MCF 10A (cell line): ENCODE results near the gene DNAJC18. TPM values are rescaled to one million over a fixed set of nuclear protein-coding genes. Genes with fewer than 3 reads are reported as not detected.

Source experiments
- BruUV-seq: library from RNA; stranded (reverse); fragments of 400-500 nt; replicated peaks from 2 replicates; lab custom pipeline; 2021; lab: Mats Ljungman, UMichigan
- CTCF ChIA-PET: fragments of 300-600 bp; sonication (Branson Sonifier 250); formaldehyde crosslinking; extraction: SDS; loops from one replicate; lab custom pipeline; 2021; ENCODE audit warnings: antibody characterized with exemption, inconsistent platforms; lab: Yijun Ruan, JAX
- POLR2A ChIA-PET: fragments of 300-600, 350-650 bp; sonication (Branson Sonifier 250); formaldehyde crosslinking; extraction: SDS; loops from one replicate; lab custom pipeline; 2020; ENCODE audit warnings: antibody characterized with exemption, inconsistent platforms; lab: Yijun Ruan, JAX
- DNase-seq: peaks from one replicate; pipeline ENCODE4 v3.0.0-alpha.2; 2018; ENCODE audit not compliant: unreplicated experiment
- H3K27ac Mint-ChIP-seq: one replicate; pipeline ENCODE4 v1.8.0; 2022; ENCODE audit warnings: mild to moderate bottlenecking, low read depth, mixed read lengths; ENCODE audit not compliant: unreplicated experiment
- H3K27me3 Mint-ChIP-seq: one replicate; pipeline ENCODE4 v1.8.0; 2022; ENCODE audit warnings: mixed read lengths; ENCODE audit not compliant: insufficient read depth, unreplicated experiment
- H3K36me3 Mint-ChIP-seq: one replicate; pipeline ENCODE4 v1.8.0; 2022; ENCODE audit warnings: mild to moderate bottlenecking, moderate library complexity, mixed read lengths; ENCODE audit not compliant: insufficient read depth, unreplicated experiment
- H3K4me1 Mint-ChIP-seq: one replicate; pipeline ENCODE4 v1.8.0; 2022; ENCODE audit warnings: mixed read lengths; ENCODE audit not compliant: insufficient read depth, unreplicated experiment
- H3K4me3 Mint-ChIP-seq: one replicate; pipeline ENCODE4 v1.8.0; 2022; ENCODE audit warnings: mild to moderate bottlenecking, moderate library complexity, mixed read lengths; ENCODE audit not compliant: unreplicated experiment
- H3K9me3 Mint-ChIP-seq: one replicate; pipeline ENCODE4 v1.8.0; 2022; ENCODE audit warnings: mixed read lengths; ENCODE audit not compliant: unreplicated experiment
- intact Hi-C: fragments of 100-400 bp; cut with micrococcal nuclease; formaldehyde crosslinking; loops from 2 replicates; pipeline ENCODE4 v1.14.1; 2022
- total RNA-seq: library from RNA; stranded (reverse); gene quantifications from 2 replicates; pipeline ENCODE4 v1.2.3, GENCODE V29; 2022
- TF ChIP-seq, protein P1 (sequence below): fragments of 200-600 bp; IDR thresholded peaks from one replicate; pipeline ENCODE4 v1.8.0; 2022; ENCODE audit warnings: antibody characterized with exemption, mild to moderate bottlenecking; ENCODE audit not compliant: unreplicated experiment

The DNAJC18 gene
- total RNA-seq, 1 experiment from 2014 or later, result 15.1 TPM

DNA sequence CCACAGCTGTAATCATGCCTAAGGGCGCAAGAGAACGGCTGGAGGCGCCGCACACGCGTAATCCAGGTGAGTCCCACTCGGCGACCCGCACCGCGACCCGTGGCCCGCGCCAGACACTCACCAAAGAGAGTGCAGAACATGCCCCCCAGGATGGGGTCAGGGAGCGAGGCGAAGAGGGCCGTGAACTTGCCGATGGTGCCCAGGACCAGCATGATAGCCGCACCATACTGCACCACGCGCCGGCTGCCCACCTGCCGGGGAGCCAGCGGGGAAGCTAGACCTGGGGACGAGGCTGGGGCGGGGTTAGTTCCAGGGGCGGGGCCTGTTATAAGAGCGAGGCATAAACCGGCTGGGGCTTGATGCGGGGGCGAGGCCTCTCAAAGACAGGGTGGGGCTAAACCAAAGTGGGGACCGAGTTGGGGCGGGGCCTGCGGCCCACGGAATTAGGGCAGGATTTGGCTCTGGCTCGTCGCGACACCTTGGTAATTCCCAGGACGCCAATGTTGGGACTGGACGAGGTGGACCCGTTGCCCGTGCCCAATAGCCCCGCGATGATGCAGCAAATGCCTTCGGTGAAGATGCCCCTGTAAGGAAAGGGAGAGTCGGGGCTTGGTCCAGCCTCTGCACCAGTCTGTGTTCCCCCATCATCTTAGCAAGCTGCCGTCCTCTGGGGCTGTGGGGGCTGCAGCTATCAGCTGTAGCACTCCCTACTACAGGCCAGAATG lies 61.1 kb downstream of the DNAJC18 start:
- peaks cover 11% of the 10 kb centered on the region for H3K36me3 Mint-ChIP-seq
- H3K4me1 Mint-ChIP-seq, result peaks cover 12% of the 10 kb centered on the region
- ChIA-PET CTCF (interaction anchor here (0.9 kb wide), 1 partner anchor 20 kb away, joined by 3 read pairs; no protein-coding TSS in a partner anchor), POLR2A (interaction anchor here (0.6 to 0.9 kb wide), 2 partner anchors 9 to 37 kb away, joined by 3 read pairs; partner anchors contain the start of gene PAIP2)
- no TSS peak for BruUV-seq
- H3K27me3 Mint-ChIP-seq, result no peaks in the 10 kb centered on the region
- DNase-seq, result no peak
- no peak overlapping the region for H3K4me3 Mint-ChIP-seq
- no peaks in the 10 kb centered on the region for H3K9me3 Mint-ChIP-seq
- no peak overlapping the region for H3K27ac Mint-ChIP-seq
- intact Hi-C loops, result no loop called here
- TF ChIP-seq, protein P1, sequence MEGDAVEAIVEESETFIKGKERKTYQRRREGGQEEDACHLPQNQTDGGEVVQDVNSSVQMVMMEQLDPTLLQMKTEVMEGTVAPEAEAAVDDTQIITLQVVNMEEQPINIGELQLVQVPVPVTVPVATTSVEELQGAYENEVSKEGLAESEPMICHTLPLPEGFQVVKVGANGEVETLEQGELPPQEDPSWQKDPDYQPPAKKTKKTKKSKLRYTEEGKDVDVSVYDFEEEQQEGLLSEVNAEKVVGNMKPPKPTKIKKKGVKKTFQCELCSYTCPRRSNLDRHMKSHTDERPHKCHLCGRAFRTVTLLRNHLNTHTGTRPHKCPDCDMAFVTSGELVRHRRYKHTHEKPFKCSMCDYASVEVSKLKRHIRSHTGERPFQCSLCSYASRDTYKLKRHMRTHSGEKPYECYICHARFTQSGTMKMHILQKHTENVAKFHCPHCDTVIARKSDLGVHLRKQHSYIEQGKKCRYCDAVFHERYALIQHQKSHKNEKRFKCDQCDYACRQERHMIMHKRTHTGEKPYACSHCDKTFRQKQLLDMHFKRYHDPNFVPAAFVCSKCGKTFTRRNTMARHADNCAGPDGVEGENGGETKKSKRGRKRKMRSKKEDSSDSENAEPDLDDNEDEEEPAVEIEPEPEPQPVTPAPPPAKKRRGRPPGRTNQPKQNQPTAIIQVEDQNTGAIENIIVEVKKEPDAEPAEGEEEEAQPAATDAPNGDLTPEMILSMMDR, result no peak

GRCh38 chr5:139377226-139377625 lies 62.1 kb downstream of the DNAJC18 start:
- no peaks in the 10 kb centered on the region for H3K9me3 Mint-ChIP-seq
- H3K27ac Mint-ChIP-seq, result no peak overlapping the region
- ChIA-PET CTCF (no interaction called here), POLR2A (interaction anchor here (0.6 to 0.9 kb wide), 2 partner anchors 8 to 33 kb away, joined by 3 to 5 read pairs; no protein-coding TSS in a partner anchor)
- H3K4me3 Mint-ChIP-seq, result no peak overlapping the region
- peaks cover 19% of the 10 kb centered on the region for H3K36me3 Mint-ChIP-seq
- intact Hi-C loops, result no loop called here
- no peak for DNase-seq
- no peaks in the 10 kb centered on the region for H3K27me3 Mint-ChIP-seq
- no TSS peak for BruUV-seq
- TF ChIP-seq, protein P1, result no peak
- H3K4me1 Mint-ChIP-seq, result peaks cover 11% of the 10 kb centered on the region

GRCh38 chr5:139376364-139376763 lies 63.0 kb downstream of the DNAJC18 start:
- no peaks in the 10 kb centered on the region for H3K9me3 Mint-ChIP-seq
- BruUV-seq, result no TSS peak
- no peak overlapping the region for H3K27ac Mint-ChIP-seq
- DNase-seq, result no peak
- H3K4me3 Mint-ChIP-seq, result no peak overlapping the region
- H3K36me3 Mint-ChIP-seq, result peaks cover 22% of the 10 kb centered on the region
- peaks cover 11% of the 10 kb centered on the region for H3K4me1 Mint-ChIP-seq
- ChIA-PET CTCF (interaction anchor here (0.7 to 1.5 kb wide), 4 partner anchors 11 to 411 kb away, joined by 3 to 4 read pairs (median 4); no protein-coding TSS in a partner anchor), POLR2A (interaction anchor here (0.6 kb wide), 1 partner anchor 362 kb away, joined by 3 read pairs; no protein-coding TSS in a partner anchor)
- TF ChIP-seq, protein P1, result no peak
- no peaks in the 10 kb centered on the region for H3K27me3 Mint-ChIP-seq
- intact Hi-C loops, result no loop called here

DNA sequence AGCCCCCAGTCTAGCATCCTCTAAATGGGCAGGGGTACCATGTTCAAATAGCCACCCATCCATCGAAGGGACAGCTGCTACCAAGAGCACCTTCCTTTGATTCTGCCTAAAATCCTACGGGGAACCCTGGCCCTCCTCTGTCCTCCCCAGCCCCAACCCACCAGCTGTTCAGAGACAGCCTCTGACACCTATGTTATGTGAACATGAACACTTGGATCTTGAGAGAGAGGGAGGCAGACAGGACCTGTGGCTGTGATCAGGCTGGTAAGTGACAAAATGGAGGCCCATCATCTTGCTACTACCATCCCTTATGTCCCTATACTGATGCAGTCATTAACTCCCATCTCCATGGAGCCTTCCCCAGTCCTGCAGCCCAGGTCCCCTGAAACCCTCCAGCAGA lies 64.4 kb downstream of the DNAJC18 start:
- intact Hi-C loops, result no loop called here
- Mint-ChIP-seq H3K36me3 (peaks cover 37% of the 10 kb centered on the region), H3K4me1 (peaks cover 11% of the 10 kb centered on the region), H3K27ac (no peak overlapping the region), H3K4me3 (no peak overlapping the region), H3K27me3 (no peaks in the 10 kb centered on the region), H3K9me3 (no peaks in the 10 kb centered on the region)
- ChIA-PET CTCF (interaction anchor here (0.6 to 1.7 kb wide), 6 partner anchors 13 to 259 kb away, joined by 3 to 7 read pairs (median 3); no protein-coding TSS in a partner anchor), POLR2A (interaction anchor here (0.5 to 4.1 kb wide), 7 partner anchors 10 to 1425 kb away, joined by 3 to 44 read pairs (median 5); partner anchors contain the start of genes PAIP2 and SPATA24)
- no peak for DNase-seq
- BruUV-seq, result no TSS peak
- TF ChIP-seq, protein P1, result no peak
